ENCODE data around the gene DNMT3A. TPM values are rescaled to one million over a fixed set of nuclear protein-coding genes. Genes with fewer than 3 reads are reported as not detected.
"Not testable (repeated sequence)": the region's sequence is repeated elsewhere in the genome, so short reads cannot be mapped to it uniquely, and the experiment has no call there.

DNMT3A gene
- total and polyA plus RNA-seq, 5 experiments from 2014 or later: 17.9 to 122 (median 31.2) TPM

DNA sequence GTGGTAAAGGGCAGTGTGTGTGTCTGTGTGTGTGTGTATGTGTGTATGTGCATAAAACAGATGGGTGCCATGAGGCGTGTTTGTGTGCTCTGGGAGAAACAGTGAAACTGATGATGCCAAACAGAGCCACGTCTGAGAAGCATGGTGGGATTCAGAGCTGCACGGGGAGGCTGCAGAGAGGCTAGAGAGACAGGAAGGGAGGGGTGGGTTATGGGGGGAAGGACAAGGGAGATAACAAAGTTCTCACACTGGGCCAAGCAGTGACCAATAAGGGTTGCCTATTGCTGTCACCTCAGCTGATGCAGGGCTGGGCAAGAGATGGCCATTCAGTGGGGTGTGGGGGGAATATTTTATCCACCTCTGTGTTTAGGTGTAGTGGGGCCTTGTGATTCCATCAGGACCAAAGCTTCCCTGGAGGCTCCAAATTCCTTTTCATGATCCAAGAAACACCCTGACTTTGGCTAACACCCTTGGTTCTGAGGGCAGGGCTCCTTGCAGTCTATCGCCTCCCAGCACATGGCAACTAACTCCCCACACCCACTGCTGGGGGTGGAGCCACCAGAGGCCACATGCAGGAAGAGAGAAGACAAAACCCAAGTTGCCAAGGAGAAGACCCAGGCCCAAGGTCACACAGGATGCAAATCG, 119.1 kb downstream of the DNMT3A start:
- peak in 1 of 10 donors; percentile 38 for DNase-seq
- no peak for ATAC-seq
- H3K4me3 Mint-ChIP-seq: no peak overlapping the region
- no peaks in the 10 kb centered on the region for H3K27me3 Mint-ChIP-seq
- peak overlapping the region in 1 of 10 donors; percentile 15 for H3K27ac Mint-ChIP-seq
- peaks cover 14 to 21% (median 17%) of the 10 kb centered on the region in 4 donors for H3K4me1 Mint-ChIP-seq
- no peaks in the 10 kb centered on the region for H3K9me3 Mint-ChIP-seq
- H3K36me3 Mint-ChIP-seq: peaks cover 0 to under 1% (median 0%) of the 10 kb centered on the region in 3 donors
- POLR2A ChIA-PET: no interaction called here

- Mint-ChIP-seq H3K27me3 (no peaks in the 10 kb centered on the region), H3K9me3 (no peaks in the 10 kb centered on the region), H3K27ac (peak overlapping the region in 4 of 10 donors; percentile 47 to 90 (median 66)), H3K4me1 (peaks cover 13 to 21% (median 16%) of the 10 kb centered on the region in 4 donors), H3K4me3 (no peak overlapping the region), H3K36me3 (no peaks in the 10 kb centered on the region)
- ATAC-seq (no peak), DNase-seq (no peak)
- POLR2A ChIA-PET: interaction anchor here (0.6 to 1.0 kb wide), 2 partner anchors 52 to 71 kb away, joined by 3 to 5 read pairs; no protein-coding TSS in a partner anchor
Observed at GRCh38 chr2:25221579-25221978, 120.1 kb downstream of the DNMT3A start.

DNA sequence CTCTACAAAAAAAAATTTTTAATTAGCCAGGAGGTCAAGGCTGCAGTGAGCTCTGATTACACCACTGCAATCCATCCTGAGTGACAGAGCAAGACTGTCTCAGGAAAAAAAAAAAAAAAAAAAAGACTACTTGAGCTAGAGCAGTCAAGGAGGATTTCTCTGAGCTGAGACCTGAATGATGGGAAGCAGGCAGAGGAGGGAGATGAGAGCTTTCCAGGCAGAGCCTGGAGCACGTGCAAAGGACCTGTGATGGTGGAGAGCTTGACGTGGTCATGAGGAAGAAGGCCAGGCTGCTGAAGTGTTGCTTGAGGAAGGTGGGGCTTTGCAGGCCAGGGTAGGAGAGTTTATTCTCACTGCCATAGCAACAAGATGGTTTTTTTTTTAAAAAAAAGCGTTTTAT, 121.4 kb downstream of the DNMT3A start:
- H3K36me3 Mint-ChIP-seq: no peaks in the 10 kb centered on the region
- H3K27ac Mint-ChIP-seq: peak overlapping the region in 5 of 10 donors; percentile 16 to 86 (median 60)
- POLR2A ChIA-PET: interaction anchor here (0.6 to 0.7 kb wide), 2 partner anchors 10 to 67 kb away, joined by 3 read pairs; no protein-coding TSS in a partner anchor
- DNase-seq: peak in 1 of 10 donors; percentile 37
- no peak for ATAC-seq
- H3K4me1 Mint-ChIP-seq: peaks cover 14 to 27% (median 20%) of the 10 kb centered on the region in 4 donors
- H3K4me3 Mint-ChIP-seq: no peak overlapping the region
- H3K9me3 Mint-ChIP-seq: no peaks in the 10 kb centered on the region
- no peaks in the 10 kb centered on the region for H3K27me3 Mint-ChIP-seq

GRCh38 chr2:25219621-25220020, 122.1 kb downstream of the DNMT3A start:
- peak overlapping the region in 1 of 10 donors; percentile 37 for H3K27ac Mint-ChIP-seq
- no peaks in the 10 kb centered on the region for H3K27me3 Mint-ChIP-seq
- ATAC-seq (no peak), DNase-seq (peak in 1 of 10 donors; percentile 40)
- H3K36me3 Mint-ChIP-seq: no peaks in the 10 kb centered on the region
- H3K9me3 Mint-ChIP-seq: no peaks in the 10 kb centered on the region
- POLR2A ChIA-PET: interaction anchor here (0.6 kb wide), 1 partner anchor 67 kb away, joined by 3 read pairs; no protein-coding TSS in a partner anchor
- no peak overlapping the region for H3K4me3 Mint-ChIP-seq
- peaks cover 14 to 33% (median 22%) of the 10 kb centered on the region in 4 donors for H3K4me1 Mint-ChIP-seq

- Mint-ChIP-seq H3K9me3 (no peaks in the 10 kb centered on the region), H3K27me3 (no peaks in the 10 kb centered on the region), H3K27ac (peak overlapping the region in 2 of 10 donors; percentile 28 to 29), H3K36me3 (no peaks in the 10 kb centered on the region), H3K4me3 (peak overlapping the region in 2 of 10 donors; percentile 18 to 23), H3K4me1 (peaks cover 13 to 33% (median 21%) of the 10 kb centered on the region in 4 donors)
- POLR2A ChIA-PET: interaction anchor here (0.7 to 1.1 kb wide), 4 partner anchors 12 to 40 kb away, joined by 3 to 5 read pairs (median 3); no protein-coding TSS in a partner anchor
- ATAC-seq (no peak), DNase-seq (peak in 1 of 10 donors; percentile 26)
Observed at GRCh38 chr2:25218100-25218499, 123.6 kb downstream of the DNMT3A start.

DNA sequence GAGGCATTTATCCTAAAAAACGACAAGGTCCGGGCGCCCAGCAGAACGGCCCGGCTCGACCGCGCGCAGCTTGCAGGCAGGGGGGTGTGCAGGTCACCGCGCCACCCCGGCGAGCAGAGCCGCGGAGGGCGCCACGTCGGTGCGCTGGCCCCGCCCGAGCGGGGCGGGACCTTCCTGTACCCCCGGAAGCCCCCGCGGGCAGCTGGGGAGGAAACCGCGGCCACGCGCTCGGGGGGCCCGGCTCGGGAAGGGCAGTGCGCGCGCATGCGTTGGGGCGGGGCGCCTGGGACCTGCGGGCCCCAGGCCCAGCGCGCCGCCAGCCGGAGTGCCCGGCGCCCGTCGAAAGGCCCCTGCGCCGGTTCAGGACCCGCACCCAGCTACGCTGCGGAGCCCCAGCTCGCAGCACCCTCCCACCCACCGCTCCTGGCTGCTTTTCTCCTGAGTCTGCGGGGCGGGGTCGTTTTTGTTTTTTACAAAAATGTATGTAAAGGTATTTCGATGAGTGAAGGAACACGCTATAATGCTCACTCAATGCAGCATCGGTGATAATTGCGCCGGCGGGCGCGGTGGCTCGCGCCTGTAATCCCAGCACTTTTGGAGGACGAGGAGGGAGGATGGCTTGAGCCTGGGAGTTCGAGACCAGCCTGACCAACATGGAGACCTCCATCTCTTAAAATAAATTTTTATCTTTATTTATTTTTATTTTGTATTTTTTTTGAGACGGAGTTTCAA, 125.6 kb downstream of the DNMT3A start:
- ATAC-seq: peak; percentile 94 to 96
- peak overlapping the region; percentile 12 to 96 (median 93) for H3K27ac Mint-ChIP-seq
- peak overlapping the region; percentile 65 to 88 (median 80) for H3K4me3 Mint-ChIP-seq
- peak; percentile 79 to 93 (median 88) for DNase-seq
- H3K27me3 Mint-ChIP-seq: no peaks in the 10 kb centered on the region
- peaks cover 9 to 32% (median 25%) of the 10 kb centered on the region in 4 donors for H3K4me1 Mint-ChIP-seq
- POLR2A ChIA-PET: interaction anchor here (0.6 to 2.4 kb wide), 21 partner anchors 9 to 628 kb away, joined by 3 to 21 read pairs (median 4); no protein-coding TSS in a partner anchor
- no peaks in the 10 kb centered on the region for H3K36me3 Mint-ChIP-seq
- no peaks in the 10 kb centered on the region for H3K9me3 Mint-ChIP-seq

- DNase-seq: peak in 1 of 10 donors; percentile 32
- H3K27ac Mint-ChIP-seq: peak overlapping the region; percentile 12 to 96 (median 93)
Observed at GRCh38 chr2:25215232-25215631, 126.5 kb downstream of the DNMT3A start.

GRCh38 chr2:25213229-25213628, 128.5 kb downstream of the DNMT3A start:
- H3K27me3 Mint-ChIP-seq: no peaks in the 10 kb centered on the region
- peak overlapping the region in 7 of 10 donors; percentile 9 to 39 (median 28) for H3K27ac Mint-ChIP-seq
- H3K4me3 Mint-ChIP-seq: no peak overlapping the region
- POLR2A ChIA-PET: interaction anchor here (0.5 to 1.6 kb wide), 2 partner anchors 15 to 60 kb away, joined by 4 to 6 read pairs; no protein-coding TSS in a partner anchor
- H3K9me3 Mint-ChIP-seq: no peaks in the 10 kb centered on the region
- ATAC-seq: no peak
- no peaks in the 10 kb centered on the region for H3K36me3 Mint-ChIP-seq
- peak in 1 of 10 donors; percentile 38 for DNase-seq
- peaks cover 20 to 49% (median 44%) of the 10 kb centered on the region in 4 donors for H3K4me1 Mint-ChIP-seq

More at GRCh38 chr2:25215232-25215631, 126.5 kb downstream of the DNMT3A start:
- H3K4me1 Mint-ChIP-seq: peaks cover 9 to 36% (median 31%) of the 10 kb centered on the region in 4 donors
- POLR2A ChIA-PET: interaction anchor here (1.0 to 2.4 kb wide), 10 partner anchors 8 to 80 kb away, joined by 3 to 21 read pairs (median 6); no protein-coding TSS in a partner anchor
- H3K4me3 Mint-ChIP-seq: peak overlapping the region; percentile 64 to 85 (median 78)
- no peaks in the 10 kb centered on the region for H3K27me3 Mint-ChIP-seq
- no peaks in the 10 kb centered on the region for H3K36me3 Mint-ChIP-seq
- no peaks in the 10 kb centered on the region for H3K9me3 Mint-ChIP-seq
- ATAC-seq: no peak

DNA sequence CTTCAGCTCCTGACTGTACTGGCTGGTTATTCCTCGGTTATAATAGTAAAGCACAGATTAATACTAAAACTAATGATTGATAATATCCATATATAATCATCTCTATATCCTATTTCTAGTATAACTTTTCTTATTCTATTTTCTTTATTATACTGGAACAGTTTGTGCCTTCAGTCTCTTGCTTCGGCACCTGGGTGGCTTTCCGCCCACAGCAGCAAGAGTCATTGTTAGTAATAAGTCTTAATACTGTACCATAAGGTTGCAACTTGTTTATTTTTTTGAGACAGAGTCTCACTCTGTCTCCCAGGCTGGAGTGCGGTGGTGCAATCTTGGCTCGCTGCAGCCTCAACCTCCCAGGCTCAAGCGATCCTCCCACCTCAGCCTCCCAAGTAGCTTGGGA, 130.8 kb downstream of the DNMT3A start:
- Mint-ChIP-seq H3K27ac (peak overlapping the region in 5 of 10 donors; percentile 44 to 81 (median 61)), H3K4me1 (peaks cover 27 to 64% (median 59%) of the 10 kb centered on the region in 4 donors), H3K4me3 (peak overlapping the region in 9 of 10 donors; percentile 8 to 64 (median 46))
- H3K36me3 Mint-ChIP-seq, H3K9me3 Mint-ChIP-seq, ATAC-seq, H3K27me3 Mint-ChIP-seq, DNase-seq: not testable (repeated sequence)
- POLR2A ChIA-PET: interaction anchor here (0.6 to 1.2 kb wide), 3 partner anchors 63 to 74 kb away, joined by 3 to 4 read pairs (median 3); no protein-coding TSS in a partner anchor

- ATAC-seq: peak; percentile 49 to 79
Observed at GRCh38 chr2:25207078-25207545, 134.6 kb downstream of the DNMT3A start.

DNA sequence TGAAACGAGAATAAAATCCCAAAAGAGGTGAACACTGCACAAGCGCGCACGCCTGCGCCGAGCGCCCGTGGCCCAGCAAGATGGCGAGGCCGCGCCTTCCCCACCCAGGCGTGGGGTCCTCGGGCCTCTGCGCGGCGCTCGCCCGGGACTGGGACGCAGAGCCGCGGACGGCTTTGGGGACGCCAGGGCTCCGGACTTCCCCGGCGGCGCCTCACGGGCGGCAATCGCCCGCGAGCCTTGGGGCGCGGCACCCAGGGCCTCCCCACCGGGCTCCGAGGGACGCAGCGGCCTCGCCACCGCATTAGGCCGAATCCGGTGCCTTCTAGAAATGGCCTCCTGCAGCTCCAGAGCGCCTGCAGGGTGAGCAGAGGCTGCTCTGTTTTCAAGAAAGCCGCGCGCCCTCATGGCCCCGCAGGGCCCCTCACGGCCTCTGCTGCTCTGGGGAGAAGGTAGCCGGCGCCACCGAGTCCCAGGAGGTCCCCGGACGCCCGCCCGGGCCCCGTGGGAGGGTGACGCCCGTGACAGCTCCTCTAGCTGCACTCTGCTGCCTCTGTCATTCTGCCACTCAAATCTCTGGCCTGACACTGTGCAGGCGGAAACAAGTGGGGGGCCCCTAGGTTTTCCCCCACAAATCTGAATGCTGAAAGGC, 137.4 kb downstream of the DNMT3A start:
- H3K4me3 Mint-ChIP-seq: peak overlapping the region in 2 of 10 donors; percentile 6 to 47
- POLR2A ChIA-PET: interaction anchor here (0.6 to 1.9 kb wide), 3 partner anchors 12 to 70 kb away, joined by 5 to 6 read pairs (median 5); no protein-coding TSS in a partner anchor
- peaks cover 16 to 45% (median 43%) of the 10 kb centered on the region in 4 donors for H3K4me1 Mint-ChIP-seq
- no peak overlapping the region for H3K27ac Mint-ChIP-seq
- H3K9me3 Mint-ChIP-seq: no peaks in the 10 kb centered on the region
- no peaks in the 10 kb centered on the region for H3K27me3 Mint-ChIP-seq
- DNase-seq (peak in 1 of 10 donors; percentile 29), ATAC-seq (peak; percentile 37 to 74)
- no peaks in the 10 kb centered on the region for H3K36me3 Mint-ChIP-seq

More at GRCh38 chr2:25207078-25207545, 134.6 kb downstream of the DNMT3A start:
- Mint-ChIP-seq H3K9me3 (no peaks in the 10 kb centered on the region), H3K4me3 (peak overlapping the region in 8 of 10 donors; percentile 5 to 78 (median 52)), H3K27me3 (no peaks in the 10 kb centered on the region), H3K4me1 (peaks cover 21 to 65% (median 57%) of the 10 kb centered on the region in 4 donors), H3K36me3 (no peaks in the 10 kb centered on the region), H3K27ac (peak overlapping the region; percentile 46 to 86 (median 74))
- POLR2A ChIA-PET: interaction anchor here (0.8 to 2.7 kb wide), 6 partner anchors 9 to 133 kb away, joined by 3 to 11 read pairs (median 6); no protein-coding TSS in a partner anchor
- DNase-seq: peak in 8 of 10 donors; percentile 19 to 74 (median 49)
